GM18507 (cell line): Measurements from ENCODE around the gene XRCC4.
"Not testable (repeated sequence)": the region's sequence is repeated elsewhere in the genome, so short reads cannot be mapped to it uniquely, and the experiment has no call there.

ENCODE experiments used
- DNase-seq: peaks from one replicate; pipeline ENCODE4 v3.0.0; 2011; ENCODE audit warnings: low read depth; ENCODE audit not compliant: insufficient read length; ENCODE audit errors: extremely low spot score
- FAIRE-seq: peaks from 2 replicates; lab custom pipeline; 2011; peaks lifted over from hg19 to GRCh38; lab: Jason Lieb, UNC

XRCC4 gene

DNA sequence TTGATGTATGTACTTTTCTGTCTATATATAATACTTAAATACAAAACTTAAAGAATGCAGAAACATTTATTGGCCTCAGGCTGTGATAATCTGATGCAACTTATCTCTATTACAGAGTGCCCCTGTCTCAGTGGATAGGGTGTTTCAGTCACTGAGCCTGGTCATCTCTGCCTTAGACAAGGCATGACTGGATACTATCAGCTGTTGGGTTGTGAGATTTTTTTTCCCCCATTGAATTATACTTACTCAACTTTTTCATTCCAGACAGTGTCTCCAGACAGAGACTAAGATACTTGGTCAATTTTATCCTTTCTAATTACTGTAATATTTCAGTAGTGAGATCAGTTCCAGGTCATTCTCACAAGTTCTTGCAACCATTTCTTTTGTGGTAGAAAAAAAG is 26.7 kb downstream of the XRCC4 start:
- FAIRE-seq: no peak
- no peak for DNase-seq

DNA sequence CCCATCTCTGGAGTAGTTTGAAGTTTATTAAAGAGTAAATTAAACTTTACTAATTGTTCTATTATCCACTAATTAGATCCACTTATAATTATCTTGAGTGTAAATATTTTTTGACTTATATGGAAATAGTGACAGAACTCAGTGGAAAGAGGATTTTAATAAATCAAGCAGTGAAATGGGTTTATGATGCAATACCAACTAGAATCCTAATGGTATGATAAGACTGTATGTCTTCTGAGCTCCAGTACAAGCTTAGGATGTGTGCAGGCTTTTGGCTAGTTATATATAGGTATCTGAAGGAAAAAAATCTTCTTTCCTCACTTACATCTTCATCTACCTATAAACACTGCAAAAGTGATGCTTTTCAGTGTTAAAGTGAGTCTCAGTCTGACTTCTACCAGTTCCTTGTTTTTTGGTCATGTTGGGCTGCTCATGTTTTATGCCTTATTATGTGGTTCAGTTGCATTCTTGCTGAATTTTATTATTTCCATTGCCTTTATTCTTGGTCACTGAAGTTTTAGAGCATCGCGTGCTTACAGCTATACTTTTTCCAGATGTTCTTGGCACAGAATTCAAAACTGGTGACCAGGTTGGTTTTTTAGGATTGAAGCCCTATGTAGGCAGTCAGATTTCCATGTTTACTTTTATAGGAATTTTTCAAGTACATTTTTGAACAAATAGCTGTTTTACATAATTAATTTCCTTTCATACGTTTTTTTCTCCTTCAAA is 30.5 kb downstream of the XRCC4 start:
- no peak for FAIRE-seq

GRCh38 chr5:83109380-83109779 is 32.0 kb downstream of the XRCC4 start:
- FAIRE-seq (no peak), DNase-seq (no peak)

More for the DNA sequence above, 30.5 kb downstream of the XRCC4 start:
- no peak for DNase-seq

- no peak for DNase-seq
- FAIRE-seq: no peak
Measured at GRCh38 chr5:83115816-83116215, 38.5 kb downstream of the XRCC4 start.

DNA sequence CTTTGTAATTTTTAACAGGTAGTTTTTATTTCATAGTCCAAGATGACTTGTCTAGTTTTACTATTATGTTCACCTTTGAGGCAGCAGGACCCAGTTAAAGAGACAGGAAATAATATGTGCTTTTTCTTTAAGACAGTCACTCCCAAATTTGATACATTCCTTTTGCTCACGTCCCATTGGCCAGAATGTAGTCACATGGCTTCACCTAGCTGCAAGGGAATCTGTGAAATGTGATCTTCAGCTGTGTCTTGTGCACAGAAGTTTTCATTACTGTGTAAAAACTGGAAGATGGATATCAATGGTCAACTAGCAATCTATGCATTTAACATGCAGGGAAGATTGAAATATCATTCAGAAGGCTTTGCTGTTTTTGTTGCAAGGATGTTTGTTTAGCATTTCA is 41.1 kb downstream of the XRCC4 start:
- FAIRE-seq (no peak), DNase-seq (no peak)

GRCh38 chr5:83118976-83119375 is 41.6 kb downstream of the XRCC4 start:
- FAIRE-seq (no peak), DNase-seq (no peak)

- FAIRE-seq (no peak), DNase-seq (no peak)
Measured at GRCh38 chr5:83124593-83124992, 47.2 kb downstream of the XRCC4 start.

- FAIRE-seq (no peak), DNase-seq (no peak)
Measured at GRCh38 chr5:83125560-83125959, 48.2 kb downstream of the XRCC4 start.

- DNase-seq (no peak), FAIRE-seq (no peak)
Measured at GRCh38 chr5:83126501-83126900, 49.2 kb downstream of the XRCC4 start.

GRCh38 chr5:83133797-83134196 is 56.5 kb downstream of the XRCC4 start:
- DNase-seq (no peak), FAIRE-seq (no peak)

- DNase-seq (no peak), FAIRE-seq (no peak)
Measured at GRCh38 chr5:83142526-83142925, 65.2 kb downstream of the XRCC4 start.

GRCh38 chr5:83145241-83145640 is 67.9 kb downstream of the XRCC4 start:
- FAIRE-seq (no peak), DNase-seq (no peak)

GRCh38 chr5:83145882-83146331 is 68.6 kb downstream of the XRCC4 start:
- FAIRE-seq (no peak), DNase-seq (no peak)

DNA sequence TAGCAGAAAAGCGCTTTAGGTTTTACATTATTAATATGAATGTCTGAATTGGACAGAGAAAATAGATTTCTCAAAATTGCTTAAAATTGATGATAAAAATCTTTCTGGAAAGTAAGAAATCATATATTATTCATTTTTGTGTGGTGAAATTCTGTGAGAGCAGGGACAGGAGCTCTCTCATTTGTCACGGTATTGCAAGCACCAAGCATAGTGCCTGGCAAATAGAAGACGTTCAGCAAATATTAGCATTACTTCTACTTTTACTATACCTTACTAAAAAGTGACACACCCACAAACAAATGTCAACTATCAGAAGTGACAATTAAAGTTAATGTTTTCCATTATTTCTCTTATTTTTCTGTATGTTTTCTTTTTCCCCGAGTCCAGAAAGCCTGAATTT is 69.1 kb downstream of the XRCC4 start:
- DNase-seq (no peak), FAIRE-seq (no peak)

DNA sequence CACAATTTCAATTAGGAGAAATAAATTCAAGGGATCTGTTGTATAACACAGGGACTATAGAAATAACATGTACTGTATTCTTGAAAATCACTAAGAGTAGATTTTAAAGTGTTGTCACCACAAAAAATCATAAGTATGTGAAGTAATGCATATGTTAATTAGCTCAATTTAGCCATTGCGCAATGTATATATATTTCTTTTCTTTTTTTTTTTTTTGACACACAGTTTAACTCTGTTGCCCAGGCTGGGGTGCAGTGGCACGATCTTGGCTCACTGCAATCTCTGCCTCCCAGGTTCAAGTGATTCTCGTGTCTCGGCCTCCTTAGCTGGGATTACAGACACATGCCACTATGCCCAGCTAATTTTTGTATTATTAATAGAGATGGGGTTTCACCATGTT is 70.2 kb downstream of the XRCC4 start:
- no peak for FAIRE-seq
- no peak for DNase-seq

- no peak for DNase-seq
- no peak for FAIRE-seq
Measured at GRCh38 chr5:83148370-83148769, 71.0 kb downstream of the XRCC4 start.

DNA sequence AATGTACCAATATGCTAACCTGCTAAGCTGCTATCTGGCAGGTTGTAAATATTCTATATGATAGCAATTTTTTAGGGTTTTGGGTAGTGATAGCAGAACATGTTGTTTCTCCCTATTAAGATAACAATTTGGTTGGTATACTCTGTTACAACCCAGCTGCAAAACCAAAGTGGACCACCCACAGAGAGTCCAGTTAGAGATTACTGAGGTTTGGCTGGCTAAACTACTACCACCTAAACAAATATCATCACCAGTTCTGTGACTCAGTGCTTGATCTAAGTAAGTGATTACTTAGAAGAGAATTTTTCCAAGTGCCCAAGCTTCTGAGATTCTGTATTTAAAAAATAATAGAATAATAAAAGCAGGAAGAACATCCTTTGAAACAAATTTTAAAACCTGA is 72.3 kb downstream of the XRCC4 start:
- DNase-seq (no peak), FAIRE-seq (no peak)

DNA sequence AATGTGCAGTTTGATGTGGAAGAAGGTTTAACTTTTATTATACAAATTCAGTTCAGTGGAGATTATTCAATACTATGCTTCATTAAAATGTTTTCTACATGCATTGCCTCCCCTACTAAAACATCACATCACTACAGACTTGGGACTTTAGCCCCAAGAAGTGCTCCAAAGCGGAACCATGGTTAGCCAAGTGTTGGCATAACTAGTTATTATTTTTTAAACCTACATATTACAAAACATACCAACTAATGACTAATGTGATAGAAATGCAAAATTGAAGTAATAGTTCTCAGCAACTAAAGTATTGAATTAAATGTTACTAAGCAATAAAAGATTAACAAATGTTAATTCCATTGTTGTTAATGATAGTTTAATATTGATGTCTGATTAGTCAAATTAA is 74.5 kb downstream of the XRCC4 start:
- FAIRE-seq (no peak), DNase-seq (no peak)

DNA sequence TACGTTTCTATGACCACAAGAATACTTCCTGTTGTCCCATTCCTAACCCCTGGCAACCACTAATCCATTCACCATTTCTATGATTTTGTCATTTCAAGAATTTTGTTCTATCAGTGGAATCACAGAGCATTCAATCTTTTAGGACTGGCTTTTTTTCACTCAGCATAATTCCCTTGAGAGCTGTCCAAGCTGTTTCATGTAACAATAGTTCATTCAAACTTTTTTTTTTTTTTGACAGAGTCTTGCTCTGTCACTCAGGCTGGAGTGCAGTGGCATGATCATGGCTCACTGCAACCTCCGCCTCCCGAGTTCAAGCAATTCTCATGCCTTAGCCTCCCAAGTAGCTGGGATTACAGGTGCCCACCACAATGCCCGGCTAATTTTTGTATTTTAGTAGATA is 75.6 kb downstream of the XRCC4 start:
- DNase-seq, FAIRE-seq: not testable (repeated sequence)

- no peak for FAIRE-seq
- no peak for DNase-seq
Measured at GRCh38 chr5:83156001-83156400, 78.7 kb downstream of the XRCC4 start.

GRCh38 chr5:83157163-83157562 is 79.8 kb downstream of the XRCC4 start:
- no peak for FAIRE-seq

GRCh38 chr5:83162601-83163000 is 85.3 kb downstream of the XRCC4 start:
- no peak for DNase-seq
- FAIRE-seq: no peak

More at GRCh38 chr5:83157163-83157562, 79.8 kb downstream of the XRCC4 start:
- no peak for DNase-seq
